ENCODE results near the gene CD34.

The CD34 gene

DNA sequence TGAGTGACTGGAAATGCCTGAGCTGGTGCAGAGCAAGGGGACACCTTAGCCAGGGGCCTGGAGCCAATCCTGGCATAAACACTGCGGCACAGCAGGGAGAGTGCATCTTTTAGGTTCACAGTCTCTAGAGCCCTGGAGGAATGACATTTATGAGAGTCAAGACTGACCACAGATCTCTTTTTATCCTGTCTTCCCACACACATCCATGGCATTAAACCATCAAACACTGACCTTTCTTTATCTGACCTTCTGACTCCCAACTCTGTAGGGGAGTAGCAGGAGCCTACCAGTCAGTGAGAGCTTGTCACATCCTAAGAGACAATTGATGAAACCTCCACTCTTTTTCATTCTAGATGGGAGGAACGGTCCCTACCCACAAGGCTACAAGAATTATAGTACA is 7.9 kb downstream of the CD34 start:
- no peak overlapping the region for H2AFZ ChIP-seq (ENCODE audit: low read depth, low read length)
- no peaks in the 10 kb centered on the region for H3K9me3 ChIP-seq (ENCODE audit: insufficient read depth, low read length)
- H3K4me1 ChIP-seq (ENCODE audit: low read length), result peaks cover 7% of the 10 kb centered on the region
- H3K27ac ChIP-seq (ENCODE audit: low read length), result no peak overlapping the region
- no peak overlapping the region for H3K4me2 ChIP-seq (ENCODE audit: low read length)
- no peak for TF ChIP-seq EZH2phosphoT487 (IDR thresholded peaks at IDR 0.05; ENCODE audit: low read depth)
- TF ChIP-seq, protein P1, sequence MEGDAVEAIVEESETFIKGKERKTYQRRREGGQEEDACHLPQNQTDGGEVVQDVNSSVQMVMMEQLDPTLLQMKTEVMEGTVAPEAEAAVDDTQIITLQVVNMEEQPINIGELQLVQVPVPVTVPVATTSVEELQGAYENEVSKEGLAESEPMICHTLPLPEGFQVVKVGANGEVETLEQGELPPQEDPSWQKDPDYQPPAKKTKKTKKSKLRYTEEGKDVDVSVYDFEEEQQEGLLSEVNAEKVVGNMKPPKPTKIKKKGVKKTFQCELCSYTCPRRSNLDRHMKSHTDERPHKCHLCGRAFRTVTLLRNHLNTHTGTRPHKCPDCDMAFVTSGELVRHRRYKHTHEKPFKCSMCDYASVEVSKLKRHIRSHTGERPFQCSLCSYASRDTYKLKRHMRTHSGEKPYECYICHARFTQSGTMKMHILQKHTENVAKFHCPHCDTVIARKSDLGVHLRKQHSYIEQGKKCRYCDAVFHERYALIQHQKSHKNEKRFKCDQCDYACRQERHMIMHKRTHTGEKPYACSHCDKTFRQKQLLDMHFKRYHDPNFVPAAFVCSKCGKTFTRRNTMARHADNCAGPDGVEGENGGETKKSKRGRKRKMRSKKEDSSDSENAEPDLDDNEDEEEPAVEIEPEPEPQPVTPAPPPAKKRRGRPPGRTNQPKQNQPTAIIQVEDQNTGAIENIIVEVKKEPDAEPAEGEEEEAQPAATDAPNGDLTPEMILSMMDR (IDR thresholded peaks at IDR 0.05; ENCODE audit: low read depth, low read length), result no peak
- no peak overlapping the region for H3K4me3 ChIP-seq (ENCODE audit: low read length)
- H3K36me3 ChIP-seq (replicated peaks; ENCODE audit: low read depth, low read length), result no peaks in the 10 kb centered on the region
- H3K79me2 ChIP-seq (ENCODE audit: low read length), result no peaks in the 10 kb centered on the region
- H4K20me1 ChIP-seq (ENCODE audit: insufficient read depth, low read length), result no peaks in the 10 kb centered on the region
- no peaks in the 10 kb centered on the region for H3K27me3 ChIP-seq (ENCODE audit: low read depth, low read length)
- no peak overlapping the region for H3K9ac ChIP-seq (ENCODE audit: low read length)

DNA sequence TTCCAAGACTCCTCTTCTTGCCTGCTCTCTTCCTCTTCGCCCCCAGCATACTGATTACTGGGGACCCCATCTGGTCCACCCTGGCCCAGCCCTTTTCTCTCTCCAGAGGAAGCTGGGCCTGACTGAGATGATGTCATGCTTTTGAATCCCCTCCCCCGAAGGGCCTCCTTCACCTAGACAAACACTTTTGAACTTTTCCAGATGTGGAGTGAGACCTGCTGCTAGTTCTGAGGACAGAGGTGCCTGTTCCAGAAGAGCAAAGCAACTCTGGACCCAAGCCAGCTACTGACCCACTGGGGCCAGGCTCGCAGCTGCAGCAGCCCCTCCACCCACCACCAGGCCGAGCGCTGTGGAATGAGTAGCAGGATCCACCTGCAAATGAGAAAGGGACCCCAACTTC is 8.4 kb downstream of the CD34 start:
- Histone ChIP-seq H3K9me3 (ENCODE audit: insufficient read depth, low read length) (no peaks in the 10 kb centered on the region), H3K27ac (ENCODE audit: low read length) (no peak overlapping the region), H3K9ac (ENCODE audit: low read length) (no peak overlapping the region), H3K79me2 (ENCODE audit: low read length) (no peaks in the 10 kb centered on the region), H3K4me3 (ENCODE audit: low read length) (no peak overlapping the region), H3K4me2 (ENCODE audit: low read length) (no peak overlapping the region), H2AFZ (ENCODE audit: low read depth, low read length) (no peak overlapping the region), H4K20me1 (ENCODE audit: insufficient read depth, low read length) (no peaks in the 10 kb centered on the region), H3K4me1 (ENCODE audit: low read length) (peaks cover 11% of the 10 kb centered on the region), H3K27me3 (ENCODE audit: low read depth, low read length) (no peaks in the 10 kb centered on the region), H3K36me3 (replicated peaks; ENCODE audit: low read depth, low read length) (no peaks in the 10 kb centered on the region)
- TF ChIP-seq, protein P1 (IDR thresholded peaks at IDR 0.05; ENCODE audit: low read depth, low read length), result no peak
- no peak for TF ChIP-seq EZH2phosphoT487 (IDR thresholded peaks at IDR 0.05; ENCODE audit: low read depth)

GRCh38 chr1:207901041-207901653 is 9.8 kb downstream of the CD34 start:
- Histone ChIP-seq H3K4me1 (ENCODE audit: low read length) (peaks cover 15% of the 10 kb centered on the region), H3K27me3 (ENCODE audit: low read depth, low read length) (no peaks in the 10 kb centered on the region), H3K4me2 (ENCODE audit: low read length) (no peak overlapping the region), H3K36me3 (replicated peaks; ENCODE audit: low read depth, low read length) (no peaks in the 10 kb centered on the region), H4K20me1 (ENCODE audit: insufficient read depth, low read length) (no peaks in the 10 kb centered on the region), H3K4me3 (ENCODE audit: low read length) (no peak overlapping the region), H3K9ac (ENCODE audit: low read length) (no peak overlapping the region), H2AFZ (ENCODE audit: low read depth, low read length) (no peak overlapping the region), H3K27ac (ENCODE audit: low read length) (no peak overlapping the region), H3K9me3 (ENCODE audit: insufficient read depth, low read length) (no peaks in the 10 kb centered on the region), H3K79me2 (ENCODE audit: low read length) (no peaks in the 10 kb centered on the region)
- TF ChIP-seq, protein P1 (IDR thresholded peaks at IDR 0.05; ENCODE audit: low read depth, low read length), result no peak
- TF ChIP-seq EZH2phosphoT487 (IDR thresholded peaks at IDR 0.05; ENCODE audit: low read depth), result no peak

DNA sequence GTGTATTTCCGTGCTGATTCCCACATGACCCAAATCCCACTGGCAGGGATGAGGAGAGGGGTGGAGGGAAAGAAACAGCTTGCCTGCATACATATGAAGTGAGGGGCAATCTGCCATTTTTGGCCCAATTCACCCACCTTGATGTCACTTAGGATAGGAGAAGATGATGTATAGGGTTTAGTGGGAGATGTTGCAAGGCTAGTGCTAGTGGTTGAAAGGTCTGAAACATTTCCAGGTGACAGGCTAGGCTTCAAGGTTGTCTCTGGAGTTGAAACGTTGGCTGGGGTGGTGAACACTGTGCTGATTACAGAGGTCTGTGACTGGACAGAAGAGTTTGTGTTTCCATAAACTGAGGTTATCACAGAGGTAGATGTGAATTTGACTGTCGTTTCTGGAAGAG is 12.1 kb downstream of the CD34 start:
- H3K4me2 ChIP-seq (ENCODE audit: low read length), result no peak overlapping the region
- no peak overlapping the region for H3K27ac ChIP-seq (ENCODE audit: low read length)

More for the DNA sequence above, 12.1 kb downstream of the CD34 start:
- Histone ChIP-seq H3K9me3 (ENCODE audit: insufficient read depth, low read length) (no peaks in the 10 kb centered on the region), H3K27me3 (ENCODE audit: low read depth, low read length) (no peaks in the 10 kb centered on the region), H3K79me2 (ENCODE audit: low read length) (no peaks in the 10 kb centered on the region), H3K36me3 (replicated peaks; ENCODE audit: low read depth, low read length) (no peaks in the 10 kb centered on the region), H3K9ac (ENCODE audit: low read length) (no peak overlapping the region), H2AFZ (ENCODE audit: low read depth, low read length) (no peak overlapping the region), H3K4me3 (ENCODE audit: low read length) (no peak overlapping the region), H3K4me1 (ENCODE audit: low read length) (peaks cover 11% of the 10 kb centered on the region), H4K20me1 (ENCODE audit: insufficient read depth, low read length) (no peaks in the 10 kb centered on the region)
- TF ChIP-seq, protein P1 (IDR thresholded peaks at IDR 0.05; ENCODE audit: low read depth, low read length), result no peak
- no peak for TF ChIP-seq EZH2phosphoT487 (IDR thresholded peaks at IDR 0.05; ENCODE audit: low read depth)
